Lower lobe of right lung (tissue), 2 donors: ENCODE data around the gene SRPK3. TPM values are rescaled to one million over a fixed set of nuclear protein-coding genes. Genes with fewer than 3 reads are reported as not detected.

Experiments
- ATAC-seq, 2 donors: fragments of 200-7000 bp; cut with Tn5 transposase; one replicate each; pipeline ENCODE4 v1.9.1; 2020 to 2022; ENCODE audit warnings: mild to moderate bottlenecking in 2 of 2, moderate library complexity in 2 of 2
- DNase-seq: peaks from one replicate; pipeline ENCODE4 v3.0.0-alpha.2; 2020
- H3K27ac ChIP-seq: fragments of 200-600 bp; one replicate; pipeline ENCODE4 v1.8.0; 2022
- H3K27me3 ChIP-seq: fragments of 200-600 bp; one replicate; pipeline ENCODE4 v1.8.0; 2022; ENCODE audit warnings: low read depth
- H3K36me3 ChIP-seq: fragments of 200-600 bp; one replicate; pipeline ENCODE4 v1.8.0; 2022; ENCODE audit warnings: mild to moderate bottlenecking
- H3K4me1 ChIP-seq: fragments of 200-600 bp; one replicate; pipeline ENCODE4 v1.8.0; 2022
- H3K4me3 ChIP-seq: fragments of 200-600 bp; one replicate; pipeline ENCODE4 v1.8.0; 2022; ENCODE audit warnings: mild to moderate bottlenecking
- H3K9me3 ChIP-seq: fragments of 200-600 bp; one replicate; pipeline ENCODE4 v1.8.0; 2022
- intact Hi-C: fragments of 100-400 bp; cut with DNase I; formaldehyde crosslinking; loops from one replicate; pipeline ENCODE4 v1.11.0; 2022
- total RNA-seq: library from RNA; stranded (reverse); fragmentation: NEBNext Ultra II Directional; extraction: Animal tissue kit (Norgen Biotek cat#: 25700); gene quantifications from one replicate; pipeline ENCODE4 v1.2.1, GENCODE V29; 2021
- TF ChIP-seq, protein P1 (sequence below): fragments of 200-600 bp; IDR thresholded peaks from one replicate; pipeline ENCODE4 v1.8.0; 2022; ENCODE audit warnings: antibody characterized with exemption, mild to moderate bottlenecking
- donor health status: DM: no; HTN: yes; CAD: no; lungs with severe emphysema.

Gene SRPK3
- total RNA-seq, 1 donor from 2014 or later: not detected

DNA sequence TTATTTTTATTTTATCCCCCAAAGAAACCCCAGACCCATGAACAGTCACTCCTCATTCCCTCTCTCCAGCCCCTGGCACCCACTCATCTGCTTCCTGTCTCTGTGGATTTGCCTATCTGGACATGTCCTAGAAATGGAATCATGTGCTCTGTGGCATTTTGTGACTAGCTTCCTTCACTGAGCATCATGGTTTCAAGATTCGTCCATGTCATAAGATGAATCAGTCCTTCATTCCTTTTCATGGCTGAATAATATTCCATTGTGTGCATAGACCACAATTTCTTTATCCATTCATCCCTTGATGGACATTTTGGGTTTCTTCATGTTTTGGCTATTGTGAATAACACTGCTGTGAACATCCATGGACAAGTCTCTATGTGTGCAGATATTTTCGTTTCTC lies 46.0 kb upstream of the SRPK3 start:
- TF ChIP-seq, protein P1, sequence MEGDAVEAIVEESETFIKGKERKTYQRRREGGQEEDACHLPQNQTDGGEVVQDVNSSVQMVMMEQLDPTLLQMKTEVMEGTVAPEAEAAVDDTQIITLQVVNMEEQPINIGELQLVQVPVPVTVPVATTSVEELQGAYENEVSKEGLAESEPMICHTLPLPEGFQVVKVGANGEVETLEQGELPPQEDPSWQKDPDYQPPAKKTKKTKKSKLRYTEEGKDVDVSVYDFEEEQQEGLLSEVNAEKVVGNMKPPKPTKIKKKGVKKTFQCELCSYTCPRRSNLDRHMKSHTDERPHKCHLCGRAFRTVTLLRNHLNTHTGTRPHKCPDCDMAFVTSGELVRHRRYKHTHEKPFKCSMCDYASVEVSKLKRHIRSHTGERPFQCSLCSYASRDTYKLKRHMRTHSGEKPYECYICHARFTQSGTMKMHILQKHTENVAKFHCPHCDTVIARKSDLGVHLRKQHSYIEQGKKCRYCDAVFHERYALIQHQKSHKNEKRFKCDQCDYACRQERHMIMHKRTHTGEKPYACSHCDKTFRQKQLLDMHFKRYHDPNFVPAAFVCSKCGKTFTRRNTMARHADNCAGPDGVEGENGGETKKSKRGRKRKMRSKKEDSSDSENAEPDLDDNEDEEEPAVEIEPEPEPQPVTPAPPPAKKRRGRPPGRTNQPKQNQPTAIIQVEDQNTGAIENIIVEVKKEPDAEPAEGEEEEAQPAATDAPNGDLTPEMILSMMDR: no peak
- no peak for ATAC-seq
- Histone ChIP-seq H3K27me3 (no peaks in the 10 kb centered on the region), H3K4me3 (no peak overlapping the region), H3K27ac (no peak overlapping the region), H3K9me3 (no peaks in the 10 kb centered on the region), H3K36me3 (peaks cover 7% of the 10 kb centered on the region), H3K4me1 (no peaks in the 10 kb centered on the region)
- DNase-seq: no peak
- intact Hi-C loops: no loop called here

DNA sequence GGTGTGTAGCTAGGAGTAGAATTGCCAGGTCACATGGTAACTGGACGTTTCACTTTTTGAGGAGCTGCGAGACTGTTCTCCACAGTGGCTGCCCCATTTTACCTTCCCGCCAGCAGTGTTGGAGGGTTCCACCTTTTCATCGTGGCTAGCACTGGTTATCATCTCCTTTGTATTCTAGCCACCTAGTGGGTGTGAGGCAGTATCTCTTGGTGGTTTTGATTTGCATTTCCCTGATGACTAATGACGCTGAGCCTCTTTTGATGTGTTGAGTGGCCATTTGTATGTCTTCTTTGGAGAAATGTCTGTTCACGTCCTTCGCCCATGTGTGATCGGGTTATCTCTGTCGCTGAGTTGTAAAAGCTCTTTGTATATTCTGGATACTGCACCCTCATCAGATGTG lies 45.6 kb upstream of the SRPK3 start:
- DNase-seq (no peak), ATAC-seq (no peak)
- TF ChIP-seq, protein P1: no peak
- Histone ChIP-seq H3K9me3 (no peaks in the 10 kb centered on the region), H3K27ac (no peak overlapping the region), H3K27me3 (no peaks in the 10 kb centered on the region), H3K4me3 (no peak overlapping the region), H3K4me1 (no peaks in the 10 kb centered on the region), H3K36me3 (peaks cover 7% of the 10 kb centered on the region)
- intact Hi-C loops: no loop called here

DNA sequence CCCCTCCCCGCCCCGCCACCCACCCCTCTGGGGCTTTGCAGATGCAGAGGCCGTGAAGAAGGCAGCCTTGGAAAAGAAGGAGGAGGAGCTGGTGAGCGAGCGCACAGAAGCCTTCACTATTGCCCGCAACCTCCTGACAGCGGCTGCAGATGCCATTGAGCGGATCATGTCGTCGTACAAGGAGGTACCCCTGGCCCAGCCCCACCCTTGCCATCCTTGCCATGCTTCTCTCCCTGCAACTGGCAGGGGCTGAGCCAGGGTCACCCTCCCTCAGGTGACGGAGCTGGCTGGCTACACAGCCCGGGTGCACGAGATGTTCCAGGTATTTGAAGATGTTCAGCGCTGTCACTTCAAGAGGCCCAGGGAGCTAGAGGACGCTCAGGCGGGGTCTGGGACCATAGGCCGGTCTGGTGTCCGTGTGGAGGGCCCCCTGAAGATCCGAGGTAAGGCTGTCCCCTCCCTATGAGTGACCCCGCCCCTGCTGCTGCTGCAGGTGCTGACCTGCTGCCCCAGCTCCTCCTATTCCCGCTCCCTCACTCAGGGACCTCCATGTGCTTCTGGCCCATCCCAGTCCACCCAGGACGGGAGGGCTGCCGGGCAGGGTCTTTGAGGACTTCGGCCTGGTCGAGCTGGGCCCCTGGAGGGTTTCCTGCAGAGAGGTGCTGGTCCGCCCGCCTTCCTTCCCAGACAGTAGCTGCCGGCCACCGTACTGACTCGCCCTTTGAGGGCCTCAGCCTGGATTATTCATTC lies 44.6 kb upstream of the SRPK3 start:
- H3K9me3 ChIP-seq: no peaks in the 10 kb centered on the region
- DNase-seq (no peak), ATAC-seq (no peak)
- TF ChIP-seq, protein P1: no peak
- peaks cover 7% of the 10 kb centered on the region for H3K36me3 ChIP-seq
- H3K4me3 ChIP-seq: no peak overlapping the region
- H3K27ac ChIP-seq: no peak overlapping the region
- H3K27me3 ChIP-seq: no peaks in the 10 kb centered on the region
- intact Hi-C loops: no loop called here
- H3K4me1 ChIP-seq: no peaks in the 10 kb centered on the region

DNA sequence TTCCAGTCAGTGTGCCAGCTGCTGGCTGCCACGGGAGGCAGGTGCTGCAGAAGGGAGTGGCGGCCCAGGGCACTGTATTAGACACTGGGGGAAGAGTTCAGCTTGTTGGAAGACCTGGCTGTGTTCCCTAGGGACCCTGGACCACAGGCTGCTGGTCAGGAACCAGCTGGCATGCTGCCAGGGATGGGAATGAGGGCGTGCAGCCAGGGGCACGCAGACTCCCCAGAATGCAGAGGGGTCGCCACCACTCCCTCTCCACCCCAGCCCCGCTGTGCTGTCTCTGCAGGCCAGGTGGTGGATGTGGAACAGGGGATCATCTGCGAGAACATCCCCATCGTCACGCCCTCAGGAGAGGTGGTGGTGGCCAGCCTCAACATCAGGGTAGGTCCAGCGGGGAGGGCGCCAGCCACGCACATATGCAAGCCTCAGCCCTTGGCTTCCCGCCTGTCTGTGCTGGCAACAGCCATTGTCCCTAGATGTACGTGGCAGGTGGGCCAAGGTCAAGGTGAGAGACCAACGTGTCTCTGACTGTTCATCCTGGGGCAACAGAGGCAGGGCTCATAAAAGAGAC lies 43.9 kb upstream of the SRPK3 start:
- ATAC-seq (no peak), DNase-seq (no peak)
- Histone ChIP-seq H3K9me3 (no peaks in the 10 kb centered on the region), H3K4me3 (no peak overlapping the region), H3K36me3 (peaks cover 7% of the 10 kb centered on the region), H3K4me1 (no peaks in the 10 kb centered on the region), H3K27me3 (no peaks in the 10 kb centered on the region), H3K27ac (no peak overlapping the region)
- TF ChIP-seq, protein P1: no peak
- intact Hi-C loops: no loop called here

DNA sequence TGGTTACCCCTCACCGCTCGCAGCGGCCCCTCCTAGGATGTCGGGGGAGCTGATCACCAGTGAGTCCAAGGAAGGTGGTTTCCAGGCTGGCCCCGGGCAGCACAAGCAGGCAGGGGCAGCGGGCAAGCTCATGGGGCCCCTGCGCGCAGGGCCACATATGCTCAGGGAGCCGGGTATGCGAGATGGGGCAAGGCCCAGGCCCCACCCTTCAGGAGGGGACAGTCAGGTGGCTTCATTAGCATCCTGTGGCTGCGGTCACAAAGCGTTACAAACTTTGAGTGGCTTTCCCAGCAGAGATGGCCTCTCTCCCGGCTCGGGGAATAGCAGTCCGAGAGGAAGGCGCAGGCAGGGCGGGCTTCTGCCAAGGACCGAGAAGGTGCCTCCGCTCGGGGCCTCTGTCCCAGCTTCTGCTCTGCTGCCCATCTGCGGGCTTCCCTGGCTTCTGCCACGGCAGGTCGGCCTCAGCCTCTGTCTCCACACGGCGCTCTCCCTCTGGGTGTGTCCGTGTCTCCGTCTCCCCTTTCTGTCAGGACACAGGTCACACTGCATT lies 42.7 kb upstream of the SRPK3 start:
- no peak overlapping the region for H3K4me3 ChIP-seq
- peaks cover 7% of the 10 kb centered on the region for H3K36me3 ChIP-seq
- H3K4me1 ChIP-seq: no peaks in the 10 kb centered on the region
- DNase-seq (no peak), ATAC-seq (no peak)
- H3K9me3 ChIP-seq: no peaks in the 10 kb centered on the region
- no peak overlapping the region for H3K27ac ChIP-seq
- no peaks in the 10 kb centered on the region for H3K27me3 ChIP-seq
- TF ChIP-seq, protein P1: no peak
- intact Hi-C loops: no loop called here
